HCT116 (cell line): ENCODE measurements around the gene C5AR2. TPM values are rescaled to one million over a fixed set of nuclear protein-coding genes. Genes with fewer than 3 reads are reported as not detected.
"Not testable (repeated sequence)": the region's sequence is repeated elsewhere in the genome, so short reads cannot be mapped to it uniquely, and the experiment has no call there.

Experiments
- ATAC-seq: fragments of 200-7000 bp; cut with Tn5 transposase; 2 replicates; pipeline ENCODE4 v1.9.1; 2020; ENCODE audit warnings: mild to moderate bottlenecking, moderate library complexity
- BruUV-seq: library from RNA; stranded (reverse); fragments of 400-500 nt; replicated peaks from 2 replicates; lab custom pipeline; 2021; lab: Mats Ljungman, UMichigan
- CTCF ChIA-PET: fragments of 300-600 bp; sonication (Branson Sonifier 250); formaldehyde crosslinking; loops from one replicate; lab custom pipeline; 2021; ENCODE audit warnings: antibody characterized with exemption; lab: Charles Lee
- POLR2A ChIA-PET: fragments of 300-600, 350-600 bp; sonication (Branson Sonifier 250); formaldehyde crosslinking; loops from one replicate; lab custom pipeline; 2021; ENCODE audit warnings: antibody characterized with exemption; lab: Charles Lee
- RAD21 ChIA-PET, 2 experiments: fragments of 300-600 bp; sonication (Branson Sonifier 250); formaldehyde crosslinking; loops; one replicate each; lab custom pipeline; 2023; ENCODE audit warnings: low total read pairs in 2 of 2; ENCODE audit not compliant: uncharacterized antibody in 2 of 2, unreplicated experiment in 2 of 2, low non-redundant PET in 1 of 2; lab: Charles Lee
- DNase-seq: peaks from one replicate; pipeline ENCODE4 v3.0.0-alpha.2; 2010; ENCODE audit warnings: low read depth, low spot score
- H2AFZ ChIP-seq: fragments of 200-600 bp; shearing (Covaris generic), sonication (generic); 2 replicates; pipeline ENCODE4 v1.6.1; 2017; ENCODE audit warnings: low read depth, mixed run types, mixed read lengths, antibody characterized with exemption, low read length; ENCODE audit not compliant: poor library complexity, severe bottlenecking
- H3K27ac ChIP-seq: 2 replicates; pipeline ENCODE4 v1.5.1; 2012; ENCODE audit warnings: low read depth, low read length
- H3K27me3 ChIP-seq: fragments of 200-600 bp; sonication (generic); 2 replicates; pipeline ENCODE4 v1.6.1; 2016; ENCODE audit warnings: mixed run types, low read length, mixed read lengths; ENCODE audit not compliant: insufficient read depth
- H3K36me3 ChIP-seq, 2 experiments: fragments of 200-500 bp in 1 of 2; fragments of 200-600 bp in 1 of 2; sonication (Bioruptor generic) in 1 of 2; sonication (generic) in 1 of 2; 2 replicates each; pipeline versions ENCODE4 v1.5.1 to v1.6.1; 2014 to 2016; ENCODE audit warnings: low read length in 2 of 2, inconsistent platforms in 1 of 2, mixed read lengths in 1 of 2, mixed run types in 1 of 2; ENCODE audit not compliant: insufficient read depth in 2 of 2, control insufficient read depth in 1 of 2
- H3K4me1 ChIP-seq, 2 experiments: fragments of 200-600 bp in 1 of 2; sonication (generic) in 1 of 2; 2 replicates each; pipeline versions ENCODE4 v1.5.1 to v1.6.1; 2012 to 2017; ENCODE audit warnings: low read length in 2 of 2, inconsistent platforms in 1 of 2, mild to moderate bottlenecking in 1 of 2, mixed read lengths in 1 of 2, mixed run types in 1 of 2, moderate library complexity in 1 of 2; ENCODE audit not compliant: insufficient read depth in 2 of 2, control insufficient read depth in 1 of 2
- H3K4me2 ChIP-seq: fragments of 200-600 bp; sonication (generic); 2 replicates; pipeline ENCODE4 v1.6.1; 2017; ENCODE audit warnings: mixed run types, low read length, mixed read lengths
- H3K4me3 ChIP-seq, 2 experiments: fragments of 200-600 bp in 1 of 2; sonication (generic) in 1 of 2; replicated peaks in 1 of 2; 2 replicates each; pipeline ENCODE4 v1.5.1; 2011 to 2016; ENCODE audit warnings: low read length in 2 of 2, control low read depth in 1 of 2, low read depth in 1 of 2, mild to moderate bottlenecking in 1 of 2, mixed read lengths in 1 of 2, mixed run types in 1 of 2
- H3K79me2 ChIP-seq: fragments of 200-600 bp; sonication (generic); 2 replicates; pipeline ENCODE4 v1.6.1; 2017; ENCODE audit warnings: mild to moderate bottlenecking, mixed run types, low read length, moderate library complexity, mixed read lengths; ENCODE audit not compliant: insufficient read depth
- H3K9ac ChIP-seq: fragments of 200-600 bp; sonication (generic); 2 replicates; pipeline ENCODE4 v1.6.1; 2016; ENCODE audit warnings: low read length, mixed read lengths
- H3K9me2 ChIP-seq: fragments of 200-600 bp; sonication (generic), shearing (Covaris generic); 2 replicates; pipeline ENCODE4 v1.6.1; 2017; ENCODE audit warnings: mixed run types, mild to moderate bottlenecking, moderate library complexity; ENCODE audit not compliant: insufficient read depth
- H3K9me3 ChIP-seq, 2 experiments: fragments of 200-500 bp in 1 of 2; fragments of 200-600 bp in 1 of 2; sonication (Bioruptor generic) in 1 of 2; sonication (generic) in 1 of 2; 2 replicates each; pipeline ENCODE4 v1.6.1; 2014 to 2017; ENCODE audit warnings: low read length in 2 of 2, mixed read lengths in 2 of 2, inconsistent platforms in 1 of 2, low read depth in 1 of 2, mild to moderate bottlenecking in 1 of 2, mixed run types in 1 of 2, moderate library complexity in 1 of 2; ENCODE audit not compliant: control insufficient read depth in 1 of 2, insufficient read depth in 1 of 2
- H4K20me1 ChIP-seq: fragments of 200-600 bp; sonication (generic), shearing (Covaris generic); 2 replicates; pipeline ENCODE4 v1.6.1; 2017; ENCODE audit warnings: mixed run types, mild to moderate bottlenecking, moderate library complexity; ENCODE audit not compliant: insufficient read depth
- POLR2A ChIP-seq: IDR thresholded peaks from 2 replicates; pipeline ENCODE4 v1.7.0; 2011; ENCODE audit warnings: borderline replicate concordance; ENCODE audit not compliant: insufficient read depth, insufficient read length; ENCODE audit errors: extremely low read depth
- RAD21 ChIP-seq: IDR thresholded peaks from 2 replicates; pipeline ENCODE4 v1.6.1; 2012; ENCODE audit warnings: low read depth, mild to moderate bottlenecking
- intact Hi-C: fragments of 100-400 bp; cut with micrococcal nuclease; formaldehyde crosslinking; loops from 2 replicates; pipeline ENCODE4 v1.10.0; 2022
- total RNA-seq: library from RNA; stranded (reverse); gene quantifications from one replicate; pipeline ENCODE4 v1.2.1, GENCODE V29; 2021; ENCODE audit not compliant: unreplicated experiment
- TF ChIP-seq, protein P1 (sequence below), 3 experiments: fragments of 200-600 bp in 1 of 3; sonication (generic) in 1 of 3; IDR thresholded peaks in 2 of 3; conservative IDR thresholded peaks in 1 of 3; 2 replicates each; pipeline ENCODE4 v1.5.1; 2012 to 2017; ENCODE audit warnings: low read depth in 2 of 3, low read length in 2 of 3, antibody characterized with exemption in 1 of 3, borderline replicate concordance in 1 of 3, control low read depth in 1 of 3, mild to moderate bottlenecking in 1 of 3, mixed read lengths in 1 of 3, mixed run types in 1 of 3, moderate library complexity in 1 of 3; ENCODE audit not compliant: insufficient read depth in 1 of 3

The C5AR2 gene
- total RNA-seq, 1 experiment from 2014 or later, result 0.12 TPM

- no TSS peak for BruUV-seq
- POLR2A ChIA-PET, result no interaction called here
Observed at GRCh38 chr19:47296036-47296435, 35.9 kb upstream of the C5AR2 start.

GRCh38 chr19:47300867-47301266, 31.1 kb upstream of the C5AR2 start:
- H3K27ac ChIP-seq, H3K4me1 ChIP-seq, H3K27me3 ChIP-seq, H3K79me2 ChIP-seq, H3K9me3 ChIP-seq, DNase-seq, H3K9ac ChIP-seq, intact Hi-C loops, H3K9me2 ChIP-seq, BruUV-seq, H2AFZ ChIP-seq, POLR2A ChIA-PET, H4K20me1 ChIP-seq, ATAC-seq, CTCF ChIA-PET, H3K36me3 ChIP-seq, H3K4me3 ChIP-seq, H3K4me2 ChIP-seq: not testable (repeated sequence)
- RAD21 ChIA-PET, result interaction anchor here in 1 of 2 experiments (0.6 kb wide), 1 partner anchor 134 kb away, joined by 6 read pairs; no protein-coding TSS in a partner anchor

More at GRCh38 chr19:47296036-47296435, 35.9 kb upstream of the C5AR2 start:
- H3K4me1 ChIP-seq, result peaks cover 0 to 1% of the 10 kb centered on the region in 2 experiments; a peak in 2 of 4 replicates
- no peaks in the 10 kb centered on the region for H3K79me2 ChIP-seq
- H3K4me3 ChIP-seq, result no peak overlapping the region
- H2AFZ ChIP-seq, result no peak overlapping the region
- intact Hi-C loops, result loop anchor here (1.0 to 10.0 kb wide), 3 partner anchors 95 to 399 kb away; no protein-coding TSS in a partner anchor
- peak overlapping the region; percentile 25; the same call in 1 of the 2 replicates for H3K4me2 ChIP-seq
- ATAC-seq, result peak; percentile 99
- RAD21 ChIA-PET, result interaction anchor here in 1 of 2 experiments (0.7 kb wide), 1 partner anchor 19 kb away, joined by 3 read pairs; no protein-coding TSS in a partner anchor
- CTCF ChIA-PET, result interaction anchor here (1.5 to 5.1 kb wide), 3 partner anchors 19 to 132 kb away, joined by 3 to 25 read pairs (median 7); partner anchors contain the start of gene DHX34
- H4K20me1 ChIP-seq, result no peaks in the 10 kb centered on the region
- no peak overlapping the region for H3K9ac ChIP-seq
- no peaks in the 10 kb centered on the region for H3K27me3 ChIP-seq
- H3K9me3 ChIP-seq, result no peaks in the 10 kb centered on the region
- peak; percentile 79 for DNase-seq
- H3K9me2 ChIP-seq, result no peaks in the 10 kb centered on the region
- H3K27ac ChIP-seq, result no peak overlapping the region
- no peaks in the 10 kb centered on the region for H3K36me3 ChIP-seq
- TF ChIP-seq POLR2A, result no peak
- TF ChIP-seq, protein P1, sequence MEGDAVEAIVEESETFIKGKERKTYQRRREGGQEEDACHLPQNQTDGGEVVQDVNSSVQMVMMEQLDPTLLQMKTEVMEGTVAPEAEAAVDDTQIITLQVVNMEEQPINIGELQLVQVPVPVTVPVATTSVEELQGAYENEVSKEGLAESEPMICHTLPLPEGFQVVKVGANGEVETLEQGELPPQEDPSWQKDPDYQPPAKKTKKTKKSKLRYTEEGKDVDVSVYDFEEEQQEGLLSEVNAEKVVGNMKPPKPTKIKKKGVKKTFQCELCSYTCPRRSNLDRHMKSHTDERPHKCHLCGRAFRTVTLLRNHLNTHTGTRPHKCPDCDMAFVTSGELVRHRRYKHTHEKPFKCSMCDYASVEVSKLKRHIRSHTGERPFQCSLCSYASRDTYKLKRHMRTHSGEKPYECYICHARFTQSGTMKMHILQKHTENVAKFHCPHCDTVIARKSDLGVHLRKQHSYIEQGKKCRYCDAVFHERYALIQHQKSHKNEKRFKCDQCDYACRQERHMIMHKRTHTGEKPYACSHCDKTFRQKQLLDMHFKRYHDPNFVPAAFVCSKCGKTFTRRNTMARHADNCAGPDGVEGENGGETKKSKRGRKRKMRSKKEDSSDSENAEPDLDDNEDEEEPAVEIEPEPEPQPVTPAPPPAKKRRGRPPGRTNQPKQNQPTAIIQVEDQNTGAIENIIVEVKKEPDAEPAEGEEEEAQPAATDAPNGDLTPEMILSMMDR (IDR thresholded peaks at IDR 0.05 in 2 of 3, conservative IDR thresholded peaks at IDR 0.05 in 1 of 3; ENCODE audit: borderline replicate concordance in 1 of 3, insufficient read depth in 1 of 3, low read depth in 2 of 3, low read length in 2 of 3), result peak; percentile 69 to 89 (median 80)
- TF ChIP-seq RAD21, result peak; percentile 94
